GM23338 (cell line): ENCODE results near the gene BLOC1S6. TPM values are rescaled to one million over a fixed set of nuclear protein-coding genes. Genes with fewer than 3 reads are reported as not detected.

Source experiments
- ATAC-seq: fragments of 200-7000 bp; cut with Tn5 transposase; 3 replicates; pipeline ENCODE4 v1.9.1; 2020
- DNase-seq: peaks from one replicate; pipeline ENCODE4 v3.0.0-alpha.2; 2015; ENCODE audit warnings: low spot score
- H2AFZ ChIP-seq: fragments of 200-600 bp; sonication (generic); 2 replicates; pipeline ENCODE4 v1.8.0; 2016; ENCODE audit warnings: antibody characterized with exemption, mild to moderate bottlenecking, moderate library complexity
- H3F3A ChIP-seq: fragments of 200-600 bp; sonication (generic); replicated peaks from 2 replicates; pipeline ENCODE4 v1.8.0; 2017; ENCODE audit warnings: antibody characterized with exemption, mixed run types, low read depth
- H3K27ac ChIP-seq: fragments of 200-600 bp; sonication (generic); 2 replicates; pipeline ENCODE4 v1.6.1; 2016; ENCODE audit warnings: low read depth
- H3K27me3 ChIP-seq: fragments of 200-600 bp; sonication (generic); 2 replicates; pipeline ENCODE4 v1.8.0; 2016; ENCODE audit warnings: mild to moderate bottlenecking, mixed run types, moderate library complexity; ENCODE audit not compliant: insufficient read depth
- H3K36me3 ChIP-seq: fragments of 200-600 bp; sonication (generic); 2 replicates; pipeline ENCODE4 v1.8.0; 2016; ENCODE audit warnings: mild to moderate bottlenecking; ENCODE audit not compliant: insufficient read depth
- H3K4me1 ChIP-seq: fragments of 200-600 bp; sonication (generic); 2 replicates; pipeline ENCODE4 v1.8.0; 2016; ENCODE audit warnings: mild to moderate bottlenecking, moderate library complexity; ENCODE audit not compliant: insufficient read depth
- H3K4me2 ChIP-seq: fragments of 200-600 bp; sonication (generic); 2 replicates; pipeline ENCODE4 v1.7.1; 2017; ENCODE audit warnings: mixed run types
- H3K4me3 ChIP-seq: fragments of 200-600 bp; sonication (generic); 2 replicates; pipeline ENCODE4 v1.6.1; 2016; ENCODE audit warnings: mixed run types
- H3K79me2 ChIP-seq: fragments of 200-600 bp; sonication (generic); replicated peaks from 2 replicates; pipeline ENCODE4 v1.8.0; 2017; ENCODE audit warnings: mild to moderate bottlenecking; ENCODE audit not compliant: insufficient read depth
- H3K9me2 ChIP-seq: fragments of 200-600 bp; sonication (generic); 2 replicates; pipeline ENCODE4 v1.8.0; 2017; ENCODE audit not compliant: insufficient read depth
- H4K20me1 ChIP-seq: fragments of 200-600 bp; sonication (generic); replicated peaks from 2 replicates; pipeline ENCODE4 v1.8.0; 2017; ENCODE audit warnings: mild to moderate bottlenecking; ENCODE audit not compliant: insufficient read depth
- H3K27ac Mint-ChIP-seq: 2 replicates; pipeline ENCODE4 v1.8.0; 2020; ENCODE audit warnings: inconsistent platforms, mild to moderate bottlenecking, moderate library complexity, mixed read lengths
- H3K27me3 Mint-ChIP-seq: 3 replicates; pipeline ENCODE4 v1.8.0; 2022; ENCODE audit warnings: low read depth, mild to moderate bottlenecking, moderate library complexity, mixed read lengths, inconsistent platforms; ENCODE audit not compliant: insufficient read depth, poor library complexity
- H3K36me3 Mint-ChIP-seq: 3 replicates; pipeline ENCODE4 v1.8.0; 2021; ENCODE audit warnings: low read depth, mild to moderate bottlenecking, inconsistent platforms, moderate library complexity, mixed read lengths
- H3K4me1 Mint-ChIP-seq: 3 replicates; pipeline ENCODE4 v1.8.0; 2020; ENCODE audit warnings: mild to moderate bottlenecking, inconsistent platforms, mixed read lengths
- H3K4me3 Mint-ChIP-seq: 3 replicates; pipeline ENCODE4 v1.8.0; 2021; ENCODE audit warnings: moderate library complexity, mild to moderate bottlenecking, inconsistent platforms, mixed read lengths
- H3K9me3 Mint-ChIP-seq: 3 replicates; pipeline ENCODE4 v1.8.0; 2020; ENCODE audit warnings: moderate library complexity, mild to moderate bottlenecking, inconsistent platforms, mixed read lengths
- EZH2phosphoT487 ChIP-seq: fragments of 200-600 bp; sonication (generic); IDR thresholded peaks from one replicate; pipeline ENCODE4 v1.8.1; 2018; ENCODE audit warnings: antibody characterized with exemption; ENCODE audit not compliant: unreplicated experiment
- JUNB ChIP-seq: IDR thresholded peaks from one replicate; pipeline ENCODE4 v1.6.1; 2016; ENCODE audit warnings: antibody characterized with exemption; ENCODE audit not compliant: unreplicated experiment
- POLR2AphosphoS5 ChIP-seq: IDR thresholded peaks from 2 replicates; pipeline ENCODE4 v1.6.1; 2016; ENCODE audit warnings: antibody characterized with exemption, low read depth
- ZNF114 ChIP-seq: fragments of 250-450 bp; sonication (Bioruptor Pico); IDR thresholded peaks from 2 replicates; pipeline ENCODE4 v1.5.0; 2020; ENCODE audit warnings: mild to moderate bottlenecking, moderate library complexity
- ZNF331 ChIP-seq: fragments of 250-450 bp; sonication (Bioruptor Pico); IDR thresholded peaks from 2 replicates; pipeline ENCODE4 v1.5.0; 2020; ENCODE audit warnings: low read depth, mild to moderate bottlenecking, moderate library complexity
- polyA plus RNA-seq: library from polyadenylated mRNA; unstranded; fragments of >200 nt; fragmentation: Nextera tagmentation; extraction: Ambion mirVana; gene quantifications from 2 replicates; pipeline ENCODE4 v1.2.1, GENCODE V29; 2016
- total RNA-seq: library from RNA; depleted of rRNA; stranded (reverse); fragments of >200 nt; shearing (Covaris generic); gene quantifications from 2 replicates; pipeline ENCODE4 v1.2.3, GENCODE V29; 2014
- TF ChIP-seq, protein P1 (sequence below), 2 experiments: fragments of 200-600 bp in 1 of 2; sonication (generic) in 1 of 2; conservative IDR thresholded peaks; 2 replicates each; pipeline versions ENCODE4 v1.5.1 to v1.6.1; 2016 to 2017; ENCODE audit warnings: antibody characterized with exemption in 2 of 2, low read depth in 2 of 2, mild to moderate bottlenecking in 2 of 2, moderate library complexity in 1 of 2
- TF ChIP-seq, protein P2 (sequence below): IDR thresholded peaks from 2 replicates; pipeline ENCODE4 v1.6.1; 2016; ENCODE audit warnings: antibody characterized with exemption
- TF ChIP-seq, protein P3 (sequence below): fragments of 250-450 bp; sonication (Bioruptor Pico); IDR thresholded peaks from 2 replicates; pipeline ENCODE4 v1.5.0; 2020; ENCODE audit warnings: mild to moderate bottlenecking, moderate library complexity

Gene BLOC1S6
- total and polyA plus RNA-seq, 2 experiments from 2014 or later: 20.9 to 28.4 TPM

GRCh38 chr15:45543051-45543450 lies 44.1 kb upstream of the BLOC1S6 start (continued):
- TF ChIP-seq, protein P1, sequence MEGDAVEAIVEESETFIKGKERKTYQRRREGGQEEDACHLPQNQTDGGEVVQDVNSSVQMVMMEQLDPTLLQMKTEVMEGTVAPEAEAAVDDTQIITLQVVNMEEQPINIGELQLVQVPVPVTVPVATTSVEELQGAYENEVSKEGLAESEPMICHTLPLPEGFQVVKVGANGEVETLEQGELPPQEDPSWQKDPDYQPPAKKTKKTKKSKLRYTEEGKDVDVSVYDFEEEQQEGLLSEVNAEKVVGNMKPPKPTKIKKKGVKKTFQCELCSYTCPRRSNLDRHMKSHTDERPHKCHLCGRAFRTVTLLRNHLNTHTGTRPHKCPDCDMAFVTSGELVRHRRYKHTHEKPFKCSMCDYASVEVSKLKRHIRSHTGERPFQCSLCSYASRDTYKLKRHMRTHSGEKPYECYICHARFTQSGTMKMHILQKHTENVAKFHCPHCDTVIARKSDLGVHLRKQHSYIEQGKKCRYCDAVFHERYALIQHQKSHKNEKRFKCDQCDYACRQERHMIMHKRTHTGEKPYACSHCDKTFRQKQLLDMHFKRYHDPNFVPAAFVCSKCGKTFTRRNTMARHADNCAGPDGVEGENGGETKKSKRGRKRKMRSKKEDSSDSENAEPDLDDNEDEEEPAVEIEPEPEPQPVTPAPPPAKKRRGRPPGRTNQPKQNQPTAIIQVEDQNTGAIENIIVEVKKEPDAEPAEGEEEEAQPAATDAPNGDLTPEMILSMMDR (conservative IDR thresholded peaks at IDR 0.05; ENCODE audit: low read depth in 2 of 2): no peak

GRCh38 chr15:45544266-45545023 lies 42.7 kb upstream of the BLOC1S6 start:
- TF ChIP-seq, protein P2, sequence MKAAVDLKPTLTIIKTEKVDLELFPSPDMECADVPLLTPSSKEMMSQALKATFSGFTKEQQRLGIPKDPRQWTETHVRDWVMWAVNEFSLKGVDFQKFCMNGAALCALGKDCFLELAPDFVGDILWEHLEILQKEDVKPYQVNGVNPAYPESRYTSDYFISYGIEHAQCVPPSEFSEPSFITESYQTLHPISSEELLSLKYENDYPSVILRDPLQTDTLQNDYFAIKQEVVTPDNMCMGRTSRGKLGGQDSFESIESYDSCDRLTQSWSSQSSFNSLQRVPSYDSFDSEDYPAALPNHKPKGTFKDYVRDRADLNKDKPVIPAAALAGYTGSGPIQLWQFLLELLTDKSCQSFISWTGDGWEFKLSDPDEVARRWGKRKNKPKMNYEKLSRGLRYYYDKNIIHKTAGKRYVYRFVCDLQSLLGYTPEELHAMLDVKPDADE: no peak
- no peak for TF ChIP-seq POLR2AphosphoS5
- no peak for TF ChIP-seq JUNB
- TF ChIP-seq, protein P3, sequence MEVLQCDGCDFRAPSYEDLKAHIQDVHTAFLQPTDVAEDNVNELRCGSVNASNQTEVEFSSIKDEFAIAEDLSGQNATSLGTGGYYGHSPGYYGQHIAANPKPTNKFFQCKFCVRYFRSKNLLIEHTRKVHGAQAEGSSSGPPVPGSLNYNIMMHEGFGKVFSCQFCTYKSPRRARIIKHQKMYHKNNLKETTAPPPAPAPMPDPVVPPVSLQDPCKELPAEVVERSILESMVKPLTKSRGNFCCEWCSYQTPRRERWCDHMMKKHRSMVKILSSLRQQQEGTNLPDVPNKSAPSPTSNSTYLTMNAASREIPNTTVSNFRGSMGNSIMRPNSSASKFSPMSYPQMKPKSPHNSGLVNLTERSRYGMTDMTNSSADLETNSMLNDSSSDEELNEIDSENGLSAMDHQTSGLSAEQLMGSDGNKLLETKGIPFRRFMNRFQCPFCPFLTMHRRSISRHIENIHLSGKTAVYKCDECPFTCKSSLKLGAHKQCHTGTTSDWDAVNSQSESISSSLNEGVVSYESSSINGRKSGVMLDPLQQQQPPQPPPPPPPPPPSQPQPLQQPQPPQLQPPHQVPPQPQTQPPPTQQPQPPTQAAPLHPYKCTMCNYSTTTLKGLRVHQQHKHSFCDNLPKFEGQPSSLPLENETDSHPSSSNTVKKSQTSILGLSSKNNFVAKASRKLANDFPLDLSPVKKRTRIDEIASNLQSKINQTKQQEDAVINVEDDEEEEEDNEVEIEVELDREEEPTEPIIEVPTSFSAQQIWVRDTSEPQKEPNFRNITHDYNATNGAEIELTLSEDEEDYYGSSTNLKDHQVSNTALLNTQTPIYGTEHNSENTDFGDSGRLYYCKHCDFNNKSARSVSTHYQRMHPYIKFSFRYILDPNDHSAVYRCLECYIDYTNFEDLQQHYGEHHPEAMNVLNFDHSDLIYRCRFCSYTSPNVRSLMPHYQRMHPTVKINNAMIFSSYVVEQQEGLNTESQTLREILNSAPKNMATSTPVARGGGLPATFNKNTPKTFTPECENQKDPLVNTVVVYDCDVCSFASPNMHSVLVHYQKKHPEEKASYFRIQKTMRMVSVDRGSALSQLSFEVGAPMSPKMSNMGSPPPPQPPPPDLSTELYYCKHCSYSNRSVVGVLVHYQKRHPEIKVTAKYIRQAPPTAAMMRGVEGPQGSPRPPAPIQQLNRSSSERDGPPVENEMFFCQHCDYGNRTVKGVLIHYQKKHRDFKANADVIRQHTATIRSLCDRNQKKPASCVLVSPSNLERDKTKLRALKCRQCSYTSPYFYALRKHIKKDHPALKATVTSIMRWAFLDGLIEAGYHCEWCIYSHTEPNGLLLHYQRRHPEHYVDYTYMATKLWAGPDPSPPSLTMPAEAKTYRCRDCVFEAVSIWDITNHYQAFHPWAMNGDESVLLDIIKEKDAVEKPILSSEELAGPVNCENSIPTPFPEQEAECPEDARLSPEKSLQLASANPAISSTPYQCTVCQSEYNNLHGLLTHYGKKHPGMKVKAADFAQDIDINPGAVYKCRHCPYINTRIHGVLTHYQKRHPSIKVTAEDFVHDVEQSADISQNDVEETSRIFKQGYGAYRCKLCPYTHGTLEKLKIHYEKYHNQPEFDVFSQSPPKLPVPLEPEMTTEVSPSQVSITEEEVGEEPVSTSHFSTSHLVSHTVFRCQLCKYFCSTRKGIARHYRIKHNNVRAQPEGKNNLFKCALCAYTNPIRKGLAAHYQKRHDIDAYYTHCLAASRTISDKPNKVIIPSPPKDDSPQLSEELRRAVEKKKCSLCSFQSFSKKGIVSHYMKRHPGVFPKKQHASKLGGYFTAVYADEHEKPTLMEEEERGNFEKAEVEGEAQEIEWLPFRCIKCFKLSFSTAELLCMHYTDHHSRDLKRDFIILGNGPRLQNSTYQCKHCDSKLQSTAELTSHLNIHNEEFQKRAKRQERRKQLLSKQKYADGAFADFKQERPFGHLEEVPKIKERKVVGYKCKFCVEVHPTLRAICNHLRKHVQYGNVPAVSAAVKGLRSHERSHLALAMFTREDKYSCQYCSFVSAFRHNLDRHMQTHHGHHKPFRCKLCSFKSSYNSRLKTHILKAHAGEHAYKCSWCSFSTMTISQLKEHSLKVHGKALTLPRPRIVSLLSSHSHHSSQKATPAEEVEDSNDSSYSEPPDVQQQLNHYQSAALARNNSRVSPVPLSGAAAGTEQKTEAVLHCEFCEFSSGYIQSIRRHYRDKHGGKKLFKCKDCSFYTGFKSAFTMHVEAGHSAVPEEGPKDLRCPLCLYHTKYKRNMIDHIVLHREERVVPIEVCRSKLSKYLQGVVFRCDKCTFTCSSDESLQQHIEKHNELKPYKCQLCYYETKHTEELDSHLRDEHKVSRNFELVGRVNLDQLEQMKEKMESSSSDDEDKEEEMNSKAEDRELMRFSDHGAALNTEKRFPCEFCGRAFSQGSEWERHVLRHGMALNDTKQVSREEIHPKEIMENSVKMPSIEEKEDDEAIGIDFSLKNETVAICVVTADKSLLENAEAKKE: no peak
- no peak for TF ChIP-seq ZNF331 (CRISPR knock-in tag)
- TF ChIP-seq EZH2phosphoT487: no peak
- TF ChIP-seq, protein P1 (conservative IDR thresholded peaks at IDR 0.05; ENCODE audit: low read depth in 2 of 2): no peak
- TF ChIP-seq ZNF114 (CRISPR knock-in tag): no peak
- Mint-ChIP-seq H3K9me3 (no peaks in the 10 kb centered on the region), H3K4me1 (peaks cover 3% of the 10 kb centered on the region), H3K4me3 (no peak overlapping the region), H3K27me3 (peaks cover 2% of the 10 kb centered on the region), H3K27ac (no peak overlapping the region), H3K36me3 (no peaks in the 10 kb centered on the region)
- ATAC-seq: no peak
- Histone ChIP-seq H3K4me2 (no peak overlapping the region), H3K36me3 (no peaks in the 10 kb centered on the region), H4K20me1 (no peaks in the 10 kb centered on the region), H3K4me1 (0 out of 2 replicates have a peak, but pooled peaks cover 3% of the 10 kb centered on the region), H3K9me2 (no peaks in the 10 kb centered on the region), H3K27me3 (no peaks in the 10 kb centered on the region), H3F3A (no peaks in the 10 kb centered on the region), H3K79me2 (no peaks in the 10 kb centered on the region), H3K27ac (no peak overlapping the region), H2AFZ (no peak overlapping the region), H3K4me3 (no peak overlapping the region)
- no peak for DNase-seq
